HG02943 (cell line): ENCODE measurements around the gene DOCK1.

ENCODE experiments used
- ATAC-seq: cut with Tn5 transposase; IDR thresholded peaks from one replicate; pipeline ENCODE4 v1.9.1; 2021; ENCODE audit warnings: mild to moderate bottlenecking, low read depth, moderate library complexity; ENCODE audit not compliant: unreplicated experiment

Gene DOCK1

DNA sequence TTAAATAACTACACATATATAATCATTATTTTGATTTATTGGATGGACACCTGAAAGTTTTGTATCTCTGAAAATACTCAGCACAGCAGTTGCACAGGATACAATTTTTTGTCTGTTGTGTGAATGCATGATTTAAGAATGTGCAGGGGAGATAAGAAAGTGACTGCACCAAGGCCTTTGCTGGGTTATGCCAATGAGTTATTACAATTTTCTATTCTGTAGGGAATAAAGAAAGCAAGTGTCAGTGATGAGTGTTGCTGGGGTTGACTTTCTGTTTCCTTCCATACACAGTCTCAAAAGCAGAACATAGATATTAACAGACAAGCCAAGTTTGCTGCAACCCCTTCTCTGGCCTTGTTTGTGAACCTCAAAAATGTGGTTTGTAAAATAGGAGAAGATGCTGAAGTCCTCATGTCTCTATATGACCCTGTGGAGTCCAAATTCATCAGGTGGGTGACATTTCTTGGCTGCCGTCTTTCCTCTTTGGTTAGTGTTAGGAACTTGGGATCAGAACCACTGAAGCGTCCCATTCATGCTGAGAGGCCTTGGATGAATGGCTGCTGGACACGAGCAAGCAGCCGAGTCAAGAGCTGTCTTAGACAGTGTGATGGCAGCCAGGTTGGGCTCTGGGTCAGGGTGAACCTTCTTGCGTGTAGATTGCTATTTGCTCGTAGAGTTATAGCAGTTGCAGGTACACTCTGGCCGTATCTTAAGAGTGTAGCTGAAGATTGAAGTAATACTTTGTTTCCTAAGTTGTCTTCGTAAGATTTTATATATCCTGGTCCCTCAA lies 92.8 kb downstream of the DOCK1 start:
- no peak for ATAC-seq

GRCh38 chr10:127000598-127000997 lies 95.4 kb downstream of the DOCK1 start:
- ATAC-seq, result no peak

- ATAC-seq, result no peak
Measured at GRCh38 chr10:127003032-127003685, 97.9 kb downstream of the DOCK1 start.

DNA sequence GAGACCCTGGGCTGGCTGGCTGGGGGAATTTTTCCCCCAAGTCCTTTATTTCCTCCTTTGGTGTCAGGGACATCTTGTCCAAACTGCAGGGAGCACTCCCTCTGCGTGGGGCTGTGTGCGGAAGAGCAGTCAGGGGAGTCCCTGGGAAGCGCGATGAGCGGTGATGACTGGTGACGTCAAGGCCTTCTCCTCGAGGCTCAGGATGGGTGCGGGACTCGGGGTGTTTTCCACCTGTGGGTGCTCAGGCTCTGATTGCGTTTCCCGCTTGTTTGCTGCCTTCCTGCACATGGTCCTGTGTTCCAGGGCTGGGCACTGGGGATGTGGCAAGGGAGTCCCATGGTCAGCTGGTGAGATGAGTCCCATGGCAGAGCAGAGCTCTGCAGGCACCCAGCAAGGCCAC lies 101.2 kb downstream of the DOCK1 start:
- no peak for ATAC-seq

DNA sequence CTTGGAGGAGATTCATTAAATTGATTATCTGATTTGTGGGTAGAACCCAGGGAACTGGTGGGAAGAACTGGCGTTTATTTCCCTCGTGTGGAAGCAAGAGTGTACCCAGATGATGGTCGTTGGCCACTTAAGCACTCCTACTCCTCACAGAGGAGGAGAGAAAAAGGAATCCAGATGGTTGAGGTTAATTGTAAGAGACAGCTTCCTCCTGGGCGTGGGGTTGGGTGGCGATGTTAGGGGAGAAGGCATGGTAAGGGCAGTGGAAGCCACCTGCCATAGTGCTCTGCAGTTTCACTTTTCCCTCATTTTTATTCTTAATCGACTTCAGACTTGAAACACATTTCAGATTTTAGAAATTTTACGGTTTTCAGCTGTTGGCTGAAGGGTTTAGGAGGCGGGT lies 104.1 kb downstream of the DOCK1 start:
- ATAC-seq, result no peak

GRCh38 chr10:127011174-127011573 lies 105.9 kb downstream of the DOCK1 start:
- ATAC-seq, result no peak

- no peak for ATAC-seq
Measured at GRCh38 chr10:127012071-127012768, 107.0 kb downstream of the DOCK1 start.

- no peak for ATAC-seq
Measured at GRCh38 chr10:127012769-127013152, 107.5 kb downstream of the DOCK1 start.

- ATAC-seq, result no peak
Measured at GRCh38 chr10:127013211-127013656, 108.0 kb downstream of the DOCK1 start.

DNA sequence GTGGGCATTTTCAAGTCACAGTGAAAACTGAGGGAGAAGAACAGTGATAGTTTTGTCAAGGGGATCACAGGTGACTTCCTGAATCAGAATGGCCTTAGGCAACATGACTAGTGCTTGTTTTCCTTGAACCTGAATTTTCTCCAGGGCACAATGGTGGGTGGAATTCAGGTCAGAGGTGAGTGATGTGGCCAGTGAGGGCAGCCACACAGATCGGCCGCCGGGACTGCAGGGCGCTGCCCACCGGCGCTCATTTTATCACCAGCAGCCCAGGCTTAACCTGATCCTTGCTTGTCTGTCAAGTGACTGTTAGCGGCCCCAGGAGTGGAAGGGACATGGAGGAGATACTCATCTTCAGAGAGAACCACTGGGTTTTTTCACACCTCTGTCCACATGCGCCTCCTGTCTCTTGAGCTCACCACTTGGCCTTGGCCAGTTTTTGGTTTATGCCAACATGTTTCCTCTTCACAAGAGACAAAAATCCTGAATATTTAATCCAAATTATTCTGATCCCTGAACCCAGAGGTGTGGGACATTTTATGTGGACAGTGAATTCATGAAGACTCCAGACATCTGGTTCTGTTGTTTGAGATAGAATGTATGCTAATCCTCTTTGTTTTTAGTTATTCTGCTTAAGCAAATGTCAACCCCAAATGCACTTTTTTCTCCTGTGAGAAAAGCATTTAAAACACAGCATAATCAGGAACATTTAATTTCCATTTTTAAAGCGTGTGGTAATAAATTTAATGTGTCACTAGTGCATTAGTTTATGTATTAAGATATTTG lies 108.7 kb downstream of the DOCK1 start:
- no peak for ATAC-seq

GRCh38 chr10:127014671-127015070 lies 109.4 kb downstream of the DOCK1 start:
- no peak for ATAC-seq

DNA sequence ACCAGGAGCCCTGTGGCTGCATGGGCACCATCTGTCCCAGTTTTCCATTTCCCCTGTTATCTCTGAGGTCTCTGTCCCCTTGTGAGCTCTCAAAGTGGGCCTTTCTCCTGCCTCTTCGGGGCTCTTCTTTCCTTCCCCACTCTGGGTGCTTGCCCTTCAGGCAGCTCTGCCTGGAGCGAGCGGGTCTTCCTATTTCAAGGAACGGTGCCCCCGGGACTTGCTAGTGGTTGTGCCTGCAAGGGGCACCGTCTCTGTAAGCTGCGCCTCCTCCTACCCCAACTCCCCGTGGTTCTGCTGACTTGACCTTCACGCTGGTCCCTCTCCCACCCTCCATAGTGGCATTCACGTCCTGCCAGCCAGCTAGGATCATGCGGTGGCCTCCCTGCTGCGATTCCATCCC lies 110.1 kb downstream of the DOCK1 start:
- no peak for ATAC-seq

DNA sequence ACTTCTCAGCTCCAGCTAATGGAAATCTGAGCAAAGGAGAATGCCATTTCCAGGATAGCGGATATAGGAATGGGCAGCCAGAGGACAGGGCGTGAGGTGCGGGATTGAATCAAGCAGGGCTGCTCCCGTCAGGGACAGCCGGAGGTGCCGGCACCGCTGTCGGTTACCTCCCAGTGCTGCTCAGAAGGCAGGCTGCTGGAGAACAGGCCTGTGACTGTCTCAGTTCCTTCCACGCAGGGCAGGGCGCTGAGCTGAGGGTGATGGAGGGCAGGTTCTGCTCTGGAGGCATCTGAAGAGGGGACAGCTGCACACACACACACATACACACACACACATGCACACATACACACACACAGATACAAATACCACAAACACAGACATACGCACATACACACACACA lies 111.1 kb downstream of the DOCK1 start:
- ATAC-seq, result no peak

DNA sequence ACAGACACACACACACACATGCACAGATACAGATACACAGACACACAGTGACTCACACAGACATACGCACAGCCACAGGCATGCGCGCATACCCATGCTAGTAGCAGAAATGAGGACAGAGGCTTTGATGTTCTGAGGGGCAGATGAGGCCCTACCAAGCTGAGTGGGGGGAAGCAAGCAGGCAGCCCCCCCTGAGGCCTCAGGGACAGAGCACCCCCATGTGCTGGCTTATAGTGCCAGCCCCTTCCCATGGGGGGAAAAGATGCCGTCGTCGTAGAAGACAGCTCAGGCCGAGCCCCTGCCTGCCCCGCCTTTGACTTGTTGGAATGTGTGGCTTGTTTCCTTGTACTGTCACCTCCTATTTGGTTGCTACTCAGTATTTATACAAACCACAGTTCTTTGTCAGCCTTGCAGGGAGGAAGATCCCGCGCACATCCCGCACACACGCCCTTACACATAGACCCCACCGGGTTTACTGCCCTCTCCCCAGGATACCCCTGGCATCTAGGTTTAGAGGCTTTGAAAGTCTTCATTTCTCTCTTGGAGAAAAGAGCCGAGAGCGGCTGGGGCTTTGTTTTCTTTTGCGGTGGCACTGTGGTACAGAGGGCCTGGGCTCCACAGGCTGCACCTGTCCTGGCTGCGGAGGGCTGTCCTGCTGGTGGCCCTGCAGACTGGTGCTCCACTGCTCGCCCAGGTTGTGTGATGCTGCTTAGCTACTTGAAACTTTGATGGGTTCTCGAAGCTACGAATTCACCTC lies 112.5 kb downstream of the DOCK1 start:
- ATAC-seq, result no peak

DNA sequence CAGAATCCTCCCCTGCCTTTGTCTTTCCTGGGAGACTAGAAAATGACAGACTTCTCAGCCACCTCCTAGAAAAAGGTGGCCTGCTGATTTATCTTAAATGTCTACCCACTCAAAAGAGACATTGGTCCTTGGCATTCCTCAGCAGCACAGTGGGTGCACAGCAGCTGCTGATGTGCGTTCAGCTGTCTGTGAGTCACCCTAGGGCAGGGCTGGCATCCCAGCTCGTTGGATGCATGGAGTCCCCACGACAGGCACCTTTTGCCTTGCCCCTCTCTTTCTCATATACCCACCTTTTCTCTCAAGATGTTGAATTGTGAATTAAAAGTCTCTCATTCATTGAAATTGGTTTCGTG lies 113.0 kb downstream of the DOCK1 start:
- ATAC-seq, result no peak

- ATAC-seq, result no peak
Measured at GRCh38 chr10:127018766-127019165, 113.5 kb downstream of the DOCK1 start.

DNA sequence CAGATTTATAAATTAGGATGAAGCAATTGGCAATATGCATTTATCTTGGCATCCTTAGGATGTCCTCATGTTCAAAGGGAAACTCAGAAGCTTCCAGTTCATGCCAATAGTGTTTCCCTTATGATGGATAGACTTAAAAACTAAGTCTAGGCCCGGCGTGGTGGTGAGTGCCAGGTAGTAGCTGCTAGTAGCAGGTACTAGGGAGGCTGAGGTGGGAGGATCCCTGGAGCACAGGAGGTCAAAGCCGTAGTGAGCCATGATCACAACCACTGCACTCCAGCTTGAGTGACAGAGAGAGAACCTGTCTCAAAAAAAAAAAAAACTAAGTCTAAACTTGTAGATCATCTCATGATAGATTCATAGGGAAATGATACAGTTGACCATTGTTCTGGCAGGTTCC lies 115.0 kb downstream of the DOCK1 start:
- ATAC-seq, result no peak

GRCh38 chr10:127021801-127022200 lies 116.6 kb downstream of the DOCK1 start:
- no peak for ATAC-seq

- no peak for ATAC-seq
Measured at GRCh38 chr10:127024685-127025435, 119.6 kb downstream of the DOCK1 start.
